ENCODE data around the gene PRPF19.

PRPF19 gene

GRCh38 chr11:60916669-60917206, 10.4 kb upstream of the PRPF19 start:
- H3K27ac ChIP-seq (ENCODE audit: low read depth, low read length), result no peak overlapping the region

GRCh38 chr11:60915248-60915914, 9.0 kb upstream of the PRPF19 start:
- H3K4me3 ChIP-seq (ENCODE audit: low read length), result peak overlapping the region; percentile 88
- peaks cover 48% of the 10 kb centered on the region for H3K36me3 ChIP-seq (ENCODE audit: control insufficient read depth, low read length)
- H3K79me2 ChIP-seq (ENCODE audit: control insufficient read depth, low read length), result peaks cover 59% of the 10 kb centered on the region
- H3K27ac ChIP-seq (ENCODE audit: low read depth, low read length), result peak overlapping the region; percentile 75
- H3K9me2 ChIP-seq (replicated peaks; ENCODE audit: control insufficient read depth, low read length), result no peaks in the 10 kb centered on the region
- peaks cover 75% of the 10 kb centered on the region for H3K4me1 ChIP-seq (ENCODE audit: control insufficient read depth, low read length)
- H3K4me2 ChIP-seq (ENCODE audit: low read length), result peak overlapping the region; percentile 88
- peaks cover 9% of the 10 kb centered on the region for H3F3A ChIP-seq (ENCODE audit: control insufficient read depth, insufficient read depth)
- TF ChIP-seq CTCF (IDR thresholded peaks at IDR 0.05; ENCODE audit: low read depth, low read length, poor library complexity, severe bottlenecking) (peak; percentile 85), EZH2phosphoT487 (IDR thresholded peaks at IDR 0.05; ENCODE audit: borderline replicate concordance, low read length) (no peak)
- no peaks in the 10 kb centered on the region; the same call in 1 of the 2 replicates for H4K20me1 ChIP-seq (ENCODE audit: control insufficient read depth, insufficient read depth, low read depth, low read length)
- 0 out of 2 replicates have a peak, but pooled peaks cover 4% of the 10 kb centered on the region for H3K9me3 ChIP-seq (ENCODE audit: control insufficient read depth, insufficient read depth, low read length)
- no peaks in the 10 kb centered on the region for H3K27me3 ChIP-seq (ENCODE audit: control insufficient read depth, low read length)

More at GRCh38 chr11:60916669-60917206, 10.4 kb upstream of the PRPF19 start:
- Histone ChIP-seq H3F3A (ENCODE audit: control insufficient read depth, insufficient read depth) (peaks cover 5% of the 10 kb centered on the region), H3K4me2 (ENCODE audit: low read length) (peak overlapping the region; percentile 88), H3K9me2 (replicated peaks; ENCODE audit: control insufficient read depth, low read length) (no peaks in the 10 kb centered on the region), H4K20me1 (ENCODE audit: control insufficient read depth, insufficient read depth, low read depth, low read length) (no peaks in the 10 kb centered on the region; the same call in 1 of the 2 replicates), H3K27me3 (ENCODE audit: control insufficient read depth, low read length) (no peaks in the 10 kb centered on the region), H3K36me3 (ENCODE audit: control insufficient read depth, low read length) (peaks cover 57% of the 10 kb centered on the region), H3K79me2 (ENCODE audit: control insufficient read depth, low read length) (peaks cover 59% of the 10 kb centered on the region), H3K4me1 (ENCODE audit: control insufficient read depth, low read length) (peaks cover 61% of the 10 kb centered on the region), H3K4me3 (ENCODE audit: low read length) (peak overlapping the region; percentile 9), H3K9me3 (ENCODE audit: control insufficient read depth, insufficient read depth, low read length) (no peaks in the 10 kb centered on the region)
- TF ChIP-seq CTCF (IDR thresholded peaks at IDR 0.05; ENCODE audit: low read depth, low read length, poor library complexity, severe bottlenecking) (no peak), EZH2phosphoT487 (IDR thresholded peaks at IDR 0.05; ENCODE audit: borderline replicate concordance, low read length) (no peak)

GRCh38 chr11:60914633-60915247, 8.4 kb upstream of the PRPF19 start:
- H3K4me3 ChIP-seq (ENCODE audit: low read length), result peak overlapping the region; percentile 88
- TF ChIP-seq CTCF (IDR thresholded peaks at IDR 0.05; ENCODE audit: low read depth, low read length, poor library complexity, severe bottlenecking), result no peak
- no peak for TF ChIP-seq EZH2phosphoT487 (IDR thresholded peaks at IDR 0.05; ENCODE audit: borderline replicate concordance, low read length)
- peaks cover 57% of the 10 kb centered on the region for H3K79me2 ChIP-seq (ENCODE audit: control insufficient read depth, low read length)
- peak overlapping the region; percentile 88 for H3K4me2 ChIP-seq (ENCODE audit: low read length)
- peaks cover 8% of the 10 kb centered on the region for H3K9me3 ChIP-seq (ENCODE audit: control insufficient read depth, insufficient read depth, low read length)
- no peaks in the 10 kb centered on the region; the same call in 1 of the 2 replicates for H4K20me1 ChIP-seq (ENCODE audit: control insufficient read depth, insufficient read depth, low read depth, low read length)
- H3K9me2 ChIP-seq (replicated peaks; ENCODE audit: control insufficient read depth, low read length), result no peaks in the 10 kb centered on the region
- H3F3A ChIP-seq (ENCODE audit: control insufficient read depth, insufficient read depth), result peaks cover 11% of the 10 kb centered on the region
- H3K4me1 ChIP-seq (ENCODE audit: control insufficient read depth, low read length), result peaks cover 81% of the 10 kb centered on the region
- peaks cover 42% of the 10 kb centered on the region for H3K36me3 ChIP-seq (ENCODE audit: control insufficient read depth, low read length)
- no peaks in the 10 kb centered on the region for H3K27me3 ChIP-seq (ENCODE audit: control insufficient read depth, low read length)
- H3K27ac ChIP-seq (ENCODE audit: low read depth, low read length), result peak overlapping the region; percentile 75
